IPS-15b (cell line): ENCODE measurements around the gene RAB4A.

Experiments used
- H3K27me3 ChIP-seq: one replicate; pipeline ENCODE4 v1.6.1; 2013; ENCODE audit warnings: low read length; ENCODE audit not compliant: control insufficient read depth, insufficient read depth
- H3K36me3 ChIP-seq: one replicate; pipeline ENCODE4 v1.6.1; 2013; ENCODE audit warnings: low read length; ENCODE audit not compliant: control insufficient read depth, insufficient read depth
- H3K4me1 ChIP-seq: one replicate; pipeline ENCODE4 v1.6.1; 2013; ENCODE audit warnings: mild to moderate bottlenecking, low read length; ENCODE audit not compliant: control insufficient read depth, insufficient read depth
- H3K4me3 ChIP-seq: one replicate; pipeline ENCODE4 v1.5.1; 2013; ENCODE audit warnings: low read depth, low read length
- H3K9ac ChIP-seq: one replicate; pipeline ENCODE4 v1.6.1; 2013; ENCODE audit warnings: low read depth, mild to moderate bottlenecking, low read length
- H3K9me3 ChIP-seq: one replicate; pipeline ENCODE4 v1.6.1; 2013; ENCODE audit warnings: mild to moderate bottlenecking, low read length; ENCODE audit not compliant: control insufficient read depth, insufficient read depth

Gene RAB4A

GRCh38 chr1:229270547-229271447 is at the start of gene RAB4A:
Gene RAB4A (plus strand): TSS chr1:229271111. CDS start chr1:229271340, 229 bp downstream.
- H3K36me3 ChIP-seq: no peaks in the 10 kb centered on the region
- H3K27me3 ChIP-seq: no peaks in the 10 kb centered on the region
- H3K9ac ChIP-seq: no peak within 1 kb of the TSS
- H3K9me3 ChIP-seq: no peaks in the 10 kb centered on the region
- H3K4me1 ChIP-seq: peaks cover 9% of the 10 kb centered on the region
- H3K4me3 ChIP-seq: peak within 1 kb of the TSS; percentile 60

- no peaks in the 10 kb centered on the region for H3K27me3 ChIP-seq
- no peak overlapping the region for H3K4me3 ChIP-seq
- H3K4me1 ChIP-seq: no peaks in the 10 kb centered on the region
- no peak overlapping the region for H3K9ac ChIP-seq
- no peaks in the 10 kb centered on the region for H3K9me3 ChIP-seq
- H3K36me3 ChIP-seq: no peaks in the 10 kb centered on the region
Measured at GRCh38 chr1:229222081-229222480, 48.8 kb upstream of the RAB4A start.

GRCh38 chr1:229223498-229223897 is 47.4 kb upstream of the RAB4A start:
- no peaks in the 10 kb centered on the region for H3K4me1 ChIP-seq
- no peaks in the 10 kb centered on the region for H3K9me3 ChIP-seq
- H3K9ac ChIP-seq: no peak overlapping the region
- H3K27me3 ChIP-seq: no peaks in the 10 kb centered on the region
- H3K4me3 ChIP-seq: no peak overlapping the region
- H3K36me3 ChIP-seq: no peaks in the 10 kb centered on the region

- peaks cover 4% of the 10 kb centered on the region for H3K4me1 ChIP-seq
- no peaks in the 10 kb centered on the region for H3K9me3 ChIP-seq
- no peak overlapping the region for H3K9ac ChIP-seq
- no peaks in the 10 kb centered on the region for H3K27me3 ChIP-seq
- no peaks in the 10 kb centered on the region for H3K36me3 ChIP-seq
- H3K4me3 ChIP-seq: no peak overlapping the region
Measured at GRCh38 chr1:229224308-229224707, 46.6 kb upstream of the RAB4A start.

- no peaks in the 10 kb centered on the region for H3K27me3 ChIP-seq
- peaks cover 13% of the 10 kb centered on the region for H3K4me1 ChIP-seq
- no peaks in the 10 kb centered on the region for H3K9me3 ChIP-seq
- H3K36me3 ChIP-seq: no peaks in the 10 kb centered on the region
- no peak overlapping the region for H3K4me3 ChIP-seq
- no peak overlapping the region for H3K9ac ChIP-seq
Measured at GRCh38 chr1:229225331-229225782, 45.6 kb upstream of the RAB4A start.

- H3K4me1 ChIP-seq: peaks cover 20% of the 10 kb centered on the region
Measured at GRCh38 chr1:229226796-229227195, 44.1 kb upstream of the RAB4A start.

GRCh38 chr1:229227298-229227919 is 43.5 kb upstream of the RAB4A start:
- Histone ChIP-seq H3K4me1 (peaks cover 27% of the 10 kb centered on the region), H3K9me3 (no peaks in the 10 kb centered on the region), H3K4me3 (no peak overlapping the region)

More at GRCh38 chr1:229226796-229227195, 44.1 kb upstream of the RAB4A start:
- H3K9ac ChIP-seq: no peak overlapping the region
- no peaks in the 10 kb centered on the region for H3K9me3 ChIP-seq
- H3K36me3 ChIP-seq: no peaks in the 10 kb centered on the region
- H3K27me3 ChIP-seq: no peaks in the 10 kb centered on the region
- H3K4me3 ChIP-seq: no peak overlapping the region

GRCh38 chr1:229228522-229228921 is 42.4 kb upstream of the RAB4A start:
- Histone ChIP-seq H3K36me3 (no peaks in the 10 kb centered on the region), H3K9me3 (no peaks in the 10 kb centered on the region), H3K4me1 (peaks cover 27% of the 10 kb centered on the region), H3K9ac (no peak overlapping the region), H3K27me3 (no peaks in the 10 kb centered on the region), H3K4me3 (no peak overlapping the region)

More at GRCh38 chr1:229227298-229227919, 43.5 kb upstream of the RAB4A start:
- Histone ChIP-seq H3K27me3 (no peaks in the 10 kb centered on the region), H3K9ac (no peak overlapping the region), H3K36me3 (no peaks in the 10 kb centered on the region)

GRCh38 chr1:229229137-229229720 is 41.7 kb upstream of the RAB4A start:
- no peak overlapping the region for H3K4me3 ChIP-seq
- no peaks in the 10 kb centered on the region for H3K27me3 ChIP-seq
- no peak overlapping the region for H3K9ac ChIP-seq
- H3K4me1 ChIP-seq: peaks cover 27% of the 10 kb centered on the region
- no peaks in the 10 kb centered on the region for H3K36me3 ChIP-seq
- H3K9me3 ChIP-seq: no peaks in the 10 kb centered on the region

- Histone ChIP-seq H3K27me3 (no peaks in the 10 kb centered on the region), H3K9ac (no peak overlapping the region), H3K36me3 (no peaks in the 10 kb centered on the region), H3K4me1 (peaks cover 27% of the 10 kb centered on the region), H3K9me3 (no peaks in the 10 kb centered on the region), H3K4me3 (no peak overlapping the region)
Measured at GRCh38 chr1:229229721-229230139, 41.2 kb upstream of the RAB4A start.

GRCh38 chr1:229230140-229230892 is 40.6 kb upstream of the RAB4A start:
- H3K9ac ChIP-seq: no peak overlapping the region
- no peaks in the 10 kb centered on the region for H3K27me3 ChIP-seq
- no peaks in the 10 kb centered on the region for H3K9me3 ChIP-seq
- no peak overlapping the region for H3K4me3 ChIP-seq
- H3K36me3 ChIP-seq: no peaks in the 10 kb centered on the region
- peaks cover 31% of the 10 kb centered on the region for H3K4me1 ChIP-seq
